GM12892 (cell line): ENCODE measurements around the gene MYO10.

Source experiments
- POLR2A ChIP-seq: IDR thresholded peaks from 2 replicates; pipeline ENCODE4 v1.6.1; 2011; ENCODE audit warnings: low read depth, low read length, control low read depth
- POLR2AphosphoS5 ChIP-seq: IDR thresholded peaks from 2 replicates; pipeline ENCODE4 v1.6.1; 2011; ENCODE audit warnings: low read depth, low read length, control low read depth

DNA sequence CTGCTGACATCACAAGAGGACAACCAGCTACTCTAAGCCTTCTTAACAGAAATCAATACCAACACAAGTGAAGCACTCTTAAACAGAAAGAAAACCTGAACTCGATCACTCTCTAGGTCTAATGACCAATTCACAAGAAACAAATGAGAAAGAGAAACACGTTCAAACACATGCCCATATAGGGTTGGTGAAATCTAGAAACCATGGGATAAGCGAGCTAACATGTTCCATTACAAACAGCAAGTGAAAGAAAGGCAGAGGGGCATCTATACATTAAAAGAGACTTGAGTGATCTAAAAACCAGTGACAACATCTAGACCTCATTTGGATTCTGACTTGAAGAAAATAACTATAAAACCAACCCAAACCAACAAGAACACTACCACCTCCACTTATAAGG, 244.4 kb downstream of the MYO10 start:
- TF ChIP-seq POLR2A (no peak), POLR2AphosphoS5 (no peak)
